ENCODE measurements around the gene UGT3A2.

GRCh38 chr5:36007366-36007765 is 59.3 kb downstream of the UGT3A2 start:
- TF ChIP-seq POLR2AphosphoS5 (IDR thresholded peaks at IDR 0.05; ENCODE audit: low read depth, low read length) = no peak
- TF ChIP-seq REST (IDR thresholded peaks at IDR 0.05; ENCODE audit: insufficient read depth in 1 of 2, low read depth in 2 of 2, low read length in 1 of 2) = no peak

All from Panc1 (cell line).